Head of caudate nucleus (tissue), 42 donors: ENCODE results near the gene GAB2.
"Not testable (repeated sequence)": the region's sequence is repeated elsewhere in the genome, so short reads cannot be mapped to it uniquely, and the experiment has no call there.

Experiments used
- DNase-seq, 42 donors: peaks; one replicate each; pipeline versions ENCODE4 v3.0.0 to v3.0.0-alpha.2; 2020 to 2021; ENCODE audit warnings: mixed read lengths in 7 of 42
- intact Hi-C: fragments of 100-400 bp; cut with DNase I; formaldehyde crosslinking; loops from one replicate; pipeline ENCODE4 v1.15.0; 2022

GAB2 gene

DNA sequence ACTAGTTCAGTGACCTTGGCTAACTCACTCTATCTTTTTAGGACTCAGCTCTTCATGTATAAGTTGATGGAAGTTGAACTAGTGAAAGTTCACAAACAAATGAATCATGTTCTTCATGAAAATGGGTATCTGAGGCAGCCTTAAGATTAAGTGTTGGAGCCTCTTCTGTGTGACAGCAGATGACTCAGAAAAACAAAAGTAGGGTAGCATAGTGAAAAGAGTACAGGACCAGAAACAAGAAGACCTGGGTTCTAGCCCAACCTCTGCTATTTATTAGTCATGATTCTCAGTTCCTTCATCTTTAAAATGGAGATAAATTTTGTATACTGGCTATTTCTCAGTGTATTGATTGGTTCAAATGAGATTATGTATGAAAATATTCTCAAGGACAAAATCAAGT, 168.7 kb downstream of the GAB2 start:
- intact Hi-C loops, result no loop called here
- no peak for DNase-seq

DNA sequence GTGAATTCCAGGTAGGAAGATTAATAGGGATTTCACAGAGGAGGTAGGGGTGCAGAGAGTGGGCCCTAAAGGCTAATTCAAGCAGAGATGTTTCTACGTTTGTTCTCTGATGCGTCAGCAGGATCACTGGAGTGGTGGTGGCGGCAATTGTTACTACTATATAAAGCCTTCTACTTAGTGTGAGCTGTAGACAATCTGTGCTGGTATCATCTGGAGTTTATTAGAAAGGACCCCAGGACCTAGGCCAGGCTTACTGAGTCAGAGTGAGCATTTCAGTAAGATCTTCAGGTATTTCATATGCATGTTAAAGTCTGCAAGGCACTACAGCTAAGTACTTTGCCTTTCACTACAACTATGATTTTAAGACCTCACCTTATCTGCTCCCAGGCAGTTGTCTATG, 169.4 kb downstream of the GAB2 start:
- intact Hi-C loops, result no loop called here
- no peak for DNase-seq

DNA sequence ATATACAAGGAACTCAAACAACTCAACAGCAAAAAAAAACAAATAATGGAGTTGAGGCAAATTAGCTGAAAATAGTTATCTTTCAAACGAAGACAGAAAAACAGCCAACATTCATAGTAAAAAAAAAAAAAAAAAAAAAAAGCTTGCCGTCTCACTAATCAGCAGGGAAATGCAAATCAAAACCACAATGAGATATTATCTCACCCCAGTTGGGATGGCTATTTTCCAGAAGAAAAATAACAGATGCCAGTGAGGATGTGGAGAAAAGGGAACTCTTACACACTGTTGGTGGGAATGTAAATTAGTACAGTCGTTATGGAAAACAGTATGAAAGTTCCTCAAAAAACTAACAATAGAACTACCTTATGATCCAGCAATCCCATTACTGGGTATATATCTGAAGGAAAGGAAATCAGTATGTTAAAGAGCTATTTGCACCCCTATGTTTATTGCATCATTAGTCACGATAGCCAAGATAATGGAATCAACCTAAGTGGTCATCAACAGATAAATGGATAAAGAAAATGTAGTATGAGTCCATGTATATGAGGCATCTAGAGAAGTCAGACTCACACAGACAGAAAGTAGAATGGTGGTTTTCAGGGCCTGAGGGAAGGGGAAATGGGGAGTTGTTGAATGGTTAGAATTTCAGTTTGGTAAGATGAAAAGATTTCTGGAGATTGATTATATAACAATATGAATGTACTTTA, 172.9 kb downstream of the GAB2 start:
- intact Hi-C loops, result no loop called here
- DNase-seq, result peak in 1 of 42 donors; percentile 44

DNA sequence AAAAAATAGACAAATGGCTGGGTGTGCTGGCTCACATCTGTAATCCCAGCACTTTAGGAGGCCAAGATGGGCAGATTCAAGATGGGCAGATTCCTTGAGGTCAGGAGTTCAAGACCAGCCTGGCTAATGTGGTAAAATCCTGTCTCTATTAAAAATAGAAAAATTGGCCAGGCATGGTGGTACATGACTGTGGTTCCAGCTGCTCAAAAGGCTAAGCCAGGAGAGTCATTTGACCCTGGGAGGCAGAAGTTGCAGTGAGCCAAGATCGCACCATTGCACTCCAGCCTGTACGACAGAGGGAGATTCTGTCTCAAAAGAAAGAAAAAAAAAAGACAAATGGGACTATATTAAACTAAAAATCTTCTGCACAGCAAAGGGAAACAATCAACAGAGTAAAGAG, 173.5 kb downstream of the GAB2 start:
- DNase-seq, result no peak
- intact Hi-C loops, result no loop called here

DNA sequence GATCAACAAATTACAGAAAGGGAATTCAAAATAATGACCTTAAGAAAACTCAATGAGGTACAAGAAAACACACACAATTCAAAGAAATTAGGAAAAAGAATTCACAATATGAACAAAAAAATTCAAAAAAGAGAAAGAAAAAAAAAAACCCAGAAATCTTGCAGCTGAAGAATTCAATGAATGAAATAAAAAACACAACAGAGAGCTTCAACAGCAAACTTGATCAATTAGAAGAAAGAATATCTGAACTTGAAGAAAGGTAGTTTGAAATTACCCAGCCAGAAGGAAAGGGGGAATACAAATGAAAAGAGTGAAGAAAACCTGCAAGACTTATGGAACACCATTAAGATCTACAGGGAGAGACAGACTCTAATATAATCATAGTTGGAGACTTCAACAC, 176.1 kb downstream of the GAB2 start:
- intact Hi-C loops, result no loop called here
- DNase-seq, result no peak

DNA sequence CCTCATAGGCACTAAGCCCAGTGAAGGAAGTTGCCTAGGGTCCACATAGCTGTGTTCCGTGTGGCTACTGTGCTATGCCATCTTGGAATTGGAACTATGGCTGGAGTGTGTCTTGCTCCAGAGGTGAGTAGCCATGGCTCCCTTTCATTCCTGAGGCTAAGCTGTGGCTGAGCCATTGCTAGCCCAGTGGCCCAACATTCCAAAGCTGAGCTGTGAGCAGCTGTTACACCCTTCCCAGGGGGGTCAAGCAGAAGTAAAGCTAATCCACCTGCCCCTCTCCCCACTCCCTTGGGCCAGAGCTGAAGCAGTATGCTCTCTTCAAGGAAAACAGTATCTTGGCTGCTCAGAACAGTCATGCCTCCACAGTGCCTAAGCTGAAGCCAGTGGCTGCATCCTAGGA, 177.8 kb downstream of the GAB2 start:
- DNase-seq, result no peak
- intact Hi-C loops, result no loop called here

DNA sequence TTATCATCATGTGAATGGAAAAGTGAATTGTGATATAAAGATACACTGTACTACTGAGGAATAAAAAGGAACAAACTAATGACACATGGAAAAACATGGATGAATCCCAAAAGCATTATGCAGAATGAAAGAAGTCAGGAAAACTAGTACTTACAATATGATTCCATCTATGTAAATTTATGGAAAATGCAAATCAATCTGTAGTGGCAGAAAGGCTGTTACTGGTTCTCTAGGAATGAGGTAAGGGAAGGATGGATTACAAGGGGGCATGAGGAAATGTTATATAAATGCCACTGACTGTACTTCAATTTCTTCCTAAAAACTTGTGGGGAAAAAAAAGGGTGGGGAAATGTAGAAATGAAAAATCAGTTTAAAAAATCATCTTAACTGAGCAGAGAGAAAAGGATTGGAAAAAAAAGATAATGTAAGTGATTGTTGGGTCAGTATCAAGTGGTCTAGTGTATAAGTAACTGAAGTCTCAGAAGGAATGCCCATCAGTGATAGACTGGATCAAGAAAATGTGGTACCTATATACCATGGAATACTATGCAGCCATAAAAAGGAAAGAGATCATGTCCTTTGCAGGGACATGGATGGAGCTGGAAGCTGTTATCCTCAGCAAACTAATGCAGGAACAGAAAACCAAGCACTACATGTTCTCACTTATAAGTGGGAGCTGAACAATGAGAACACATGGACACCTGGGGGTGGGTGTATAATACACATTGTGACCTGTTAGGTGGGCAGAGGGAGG, 180.2 kb downstream of the GAB2 start:
- DNase-seq, result no peak
- intact Hi-C loops, result no loop called here

DNA sequence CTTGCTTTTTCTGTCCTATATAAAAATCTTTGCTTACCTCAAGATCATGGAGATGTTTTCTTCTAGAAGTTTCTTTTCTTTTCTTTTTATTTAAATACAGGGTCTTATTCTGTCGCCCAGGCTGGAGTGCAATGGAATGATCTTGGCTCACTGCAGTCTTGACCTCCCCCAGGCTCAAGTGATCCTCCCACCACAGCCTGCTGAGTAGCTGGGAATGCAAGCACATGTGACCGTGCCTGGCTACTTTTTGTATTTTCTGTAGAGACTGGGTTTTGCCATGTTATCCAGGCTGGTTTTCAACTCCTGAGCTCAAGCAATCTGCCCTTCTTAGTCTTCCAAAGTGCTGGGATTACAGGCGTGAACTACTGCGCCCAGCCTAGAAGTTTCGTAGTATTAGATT, 183.6 kb downstream of the GAB2 start:
- DNase-seq, result peak in 1 of 42 donors; percentile 27
- intact Hi-C loops, result no loop called here

DNA sequence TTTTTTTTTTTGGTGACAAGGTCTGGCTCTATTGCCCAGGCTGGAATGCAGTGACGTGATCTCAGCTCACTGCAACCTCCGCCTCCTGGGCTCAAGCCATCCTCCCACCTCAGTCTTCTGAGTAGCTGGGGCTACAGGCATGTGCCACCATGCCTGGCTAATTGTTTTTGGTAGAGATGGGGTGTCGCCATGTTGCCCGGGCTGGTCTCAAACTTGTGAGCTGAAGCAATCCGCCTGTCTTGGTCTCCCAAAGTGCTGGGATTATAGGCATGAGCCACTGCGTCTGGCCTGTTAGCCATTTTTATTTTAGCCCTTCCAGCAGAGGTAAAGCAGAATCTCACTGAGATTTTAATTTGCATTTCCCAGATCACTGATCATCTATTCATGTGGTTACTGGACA, 184.6 kb downstream of the GAB2 start:
- intact Hi-C loops, result not testable (repeated sequence)
- peak in 1 of 42 donors; percentile 34 for DNase-seq

DNA sequence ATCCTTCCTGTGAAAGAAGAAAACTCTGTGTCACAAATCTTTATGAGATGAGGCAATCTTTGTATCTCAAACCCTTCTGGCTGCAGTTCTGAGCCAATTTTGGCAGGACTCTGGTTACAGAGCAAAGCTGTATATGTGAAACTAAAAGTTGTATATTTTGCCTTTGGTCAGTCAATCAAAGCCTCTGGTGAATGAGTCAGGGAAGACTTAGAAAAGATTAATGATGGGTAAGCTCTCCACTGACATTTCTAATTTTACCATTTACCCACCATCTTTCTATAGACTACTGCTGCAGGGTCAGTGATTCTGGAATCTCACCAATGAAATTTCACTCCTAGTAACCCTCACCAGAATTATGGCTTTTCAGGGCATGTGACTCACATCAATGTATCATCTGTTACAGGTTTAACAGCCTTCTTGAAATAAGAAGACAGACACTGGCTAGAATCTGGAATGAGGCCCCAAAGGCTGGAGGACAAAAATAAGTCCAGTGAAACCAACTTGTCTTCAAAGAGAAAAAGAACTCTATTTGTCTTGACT, 185.6 kb downstream of the GAB2 start:
- intact Hi-C loops, result no loop called here

DNA sequence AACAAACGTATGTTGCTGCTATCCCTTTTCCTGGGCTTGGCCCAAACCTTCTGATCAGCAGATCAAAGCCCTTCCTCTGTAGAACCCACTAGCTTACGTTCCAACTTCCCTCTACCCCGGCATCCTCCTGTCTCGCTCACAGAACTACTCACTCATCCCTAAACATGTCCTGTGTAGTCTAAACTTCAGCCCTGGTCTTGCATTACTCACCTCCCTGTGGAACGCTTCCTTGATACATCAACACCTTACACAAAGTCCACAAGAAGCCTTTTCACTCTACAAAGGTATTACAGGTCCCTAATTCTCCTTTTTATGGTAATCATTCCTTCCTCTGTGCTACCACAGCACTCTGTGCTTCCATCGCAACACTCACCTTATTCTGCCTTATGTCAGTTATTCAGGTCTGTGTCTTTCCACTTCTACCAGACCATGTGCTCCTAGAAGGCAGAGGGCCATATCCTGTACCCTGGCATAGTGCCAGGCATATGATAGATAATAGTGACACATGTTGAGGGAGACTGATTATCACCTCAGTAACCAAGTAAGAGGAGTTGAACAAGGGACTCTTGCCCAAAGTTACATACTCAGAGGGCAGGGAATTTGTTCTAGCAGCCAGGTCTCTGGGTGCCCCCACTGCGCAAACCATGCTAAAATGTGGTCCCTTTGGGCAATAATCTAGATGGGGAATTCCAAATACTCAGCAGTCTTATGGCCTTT, 187.3 kb downstream of the GAB2 start:
- DNase-seq, result peak in 2 of 42 donors; percentile 19 to 32

More for the DNA sequence above, 185.6 kb downstream of the GAB2 start:
- no peak for DNase-seq

DNA sequence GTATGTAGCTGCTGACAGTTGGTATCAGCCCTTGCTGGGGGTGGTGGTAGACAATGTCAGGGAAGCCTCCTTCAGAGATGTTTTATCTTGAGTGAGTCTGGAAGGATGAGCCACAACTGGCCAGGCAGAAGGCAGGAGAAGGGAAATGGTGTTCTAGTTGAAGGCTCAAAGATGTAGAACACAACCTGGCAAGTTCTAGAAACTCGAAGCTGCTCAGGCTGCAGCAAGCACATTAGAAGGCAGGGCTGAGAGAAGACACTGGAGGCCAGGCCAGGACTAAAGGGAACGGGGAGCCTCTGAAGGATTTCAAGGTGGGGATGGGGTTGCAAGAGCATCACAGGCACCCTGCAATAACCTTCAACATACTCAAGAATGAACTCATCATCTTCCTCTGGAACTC, 188.5 kb downstream of the GAB2 start:
- intact Hi-C loops, result loop anchor here (5.0 kb wide), 1 partner anchor 188 kb away; the partner anchor contains the start of gene GAB2
- DNase-seq, result no peak

More for the DNA sequence above, 187.3 kb downstream of the GAB2 start:
- intact Hi-C loops, result no loop called here

DNA sequence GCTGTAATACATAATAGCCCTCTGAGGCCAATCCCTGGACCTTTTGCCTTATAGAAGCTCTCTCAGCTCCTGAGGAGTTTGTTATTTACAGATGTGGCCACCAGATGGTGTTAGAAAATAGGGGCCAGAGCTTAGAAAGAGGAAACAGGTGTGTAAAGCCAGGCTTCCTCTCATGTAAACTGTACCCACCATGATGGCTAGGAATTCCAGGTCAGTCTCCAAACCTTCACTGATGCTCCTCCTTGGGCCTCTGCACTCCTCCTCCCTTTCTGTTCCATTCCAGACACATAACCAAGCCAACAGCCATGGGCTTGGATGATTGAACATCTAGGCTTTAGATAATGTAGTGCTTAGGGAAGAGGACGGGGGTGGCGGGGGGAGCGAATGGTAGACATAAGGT, 189.2 kb downstream of the GAB2 start:
- intact Hi-C loops, result loop anchor here (5.0 kb wide), 1 partner anchor 189 kb away; the partner anchor contains the start of gene GAB2
- peak in 18 of 42 donors; percentile 19 to 79 (median 48) for DNase-seq

DNA sequence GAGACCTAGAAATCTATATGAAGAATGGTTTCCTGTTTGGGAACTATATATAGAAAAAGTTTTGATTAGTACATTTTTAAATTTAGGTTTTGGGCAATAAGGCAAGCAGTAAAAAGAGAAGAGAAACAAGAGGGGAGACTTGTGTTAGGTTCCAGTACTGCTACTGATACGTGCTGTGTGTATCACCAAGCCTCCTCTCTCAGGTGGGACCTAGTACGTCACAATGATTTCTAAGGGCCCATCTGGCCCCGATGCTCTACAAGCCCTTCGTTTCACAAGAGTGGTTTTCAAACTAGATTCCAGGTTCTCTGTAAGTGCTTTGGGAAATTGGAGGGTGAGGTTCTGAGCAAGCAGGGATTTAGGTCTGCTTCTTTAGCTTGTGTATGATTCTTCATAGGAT, 189.7 kb downstream of the GAB2 start:
- DNase-seq, result no peak
- intact Hi-C loops, result loop anchor here (5.0 kb wide), 1 partner anchor 189 kb away; the partner anchor contains the start of gene GAB2

DNA sequence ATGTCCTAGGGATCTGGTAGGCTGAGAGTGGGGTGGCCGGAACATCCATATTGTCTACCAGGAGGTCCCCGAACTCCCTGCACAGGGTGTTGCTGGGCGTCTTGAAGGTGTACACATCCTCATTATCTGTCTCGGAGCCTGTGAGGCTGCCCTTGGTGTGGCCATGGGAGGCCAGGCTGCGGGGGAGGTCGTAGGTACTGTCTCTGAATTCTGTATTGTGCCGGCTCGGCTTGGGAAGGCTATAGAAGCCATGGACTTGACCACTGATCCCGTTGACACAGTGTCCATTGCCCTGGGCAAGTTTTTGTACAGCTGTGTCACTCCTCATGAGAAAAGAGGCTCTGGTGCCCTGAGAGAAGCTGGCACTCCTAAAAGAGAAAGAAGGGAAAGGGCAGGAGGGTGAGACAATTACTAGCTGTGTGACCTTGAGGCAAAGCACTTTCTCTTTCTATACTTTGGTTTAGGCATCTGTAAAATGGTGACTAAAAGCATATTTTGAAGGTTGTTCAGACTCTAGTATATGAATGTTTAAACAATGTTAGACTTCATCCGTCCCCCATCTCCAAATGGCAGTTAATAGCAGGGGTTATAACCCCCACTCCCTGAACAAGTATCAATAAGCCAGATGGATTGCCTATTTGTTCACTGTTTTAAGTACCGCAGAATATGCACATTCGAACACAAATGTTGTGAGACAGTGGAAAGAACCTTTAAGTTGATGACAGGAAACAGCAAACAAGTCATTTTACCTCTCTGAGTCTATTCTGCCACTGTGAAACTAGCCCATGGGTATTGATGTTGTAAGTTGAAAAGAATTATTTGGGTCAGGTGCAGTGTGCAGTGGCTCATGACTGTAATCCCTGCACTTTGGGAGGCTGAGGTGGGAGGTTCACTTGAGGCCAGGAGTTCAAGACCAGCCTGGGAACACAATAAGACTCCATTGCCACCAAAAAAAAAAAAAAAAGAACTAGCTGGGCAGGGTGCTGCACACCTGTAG, 190.6 kb downstream of the GAB2 start:
- intact Hi-C loops, result loop anchor here (5.0 kb wide), 1 partner anchor 190 kb away; the partner anchor contains the start of gene GAB2
- peak in 2 of 42 donors; percentile 29 to 36 for DNase-seq

DNA sequence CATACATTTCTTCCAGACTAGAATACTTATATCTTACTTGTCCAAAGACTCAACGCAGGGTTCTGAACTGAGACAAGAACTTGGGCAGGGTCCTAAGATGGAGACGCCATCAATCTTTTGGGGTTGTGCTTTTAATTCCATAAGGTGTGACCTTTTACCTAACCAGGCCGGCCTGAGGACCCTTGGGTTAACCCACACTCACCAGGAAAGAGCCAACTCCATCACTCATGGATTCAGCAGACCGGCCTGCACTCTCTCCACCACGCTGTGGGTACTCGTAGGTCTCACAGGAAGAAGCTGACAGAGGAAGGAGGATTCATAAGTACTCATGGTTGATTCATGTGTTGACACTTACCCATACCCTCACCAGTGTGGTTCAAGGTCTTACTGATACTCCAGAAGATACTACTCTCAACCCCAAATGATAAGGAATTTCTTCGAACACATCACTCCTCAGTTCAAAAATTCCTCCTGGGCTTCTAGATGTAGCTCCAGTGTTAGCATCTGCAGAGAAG, 192.7 kb downstream of the GAB2 start:
- DNase-seq, result peak in 4 of 42 donors; percentile 4 to 35 (median 14)
- intact Hi-C loops, result loop anchor here (5.0 kb wide), 1 partner anchor 192 kb away; the partner anchor contains the start of gene GAB2

DNA sequence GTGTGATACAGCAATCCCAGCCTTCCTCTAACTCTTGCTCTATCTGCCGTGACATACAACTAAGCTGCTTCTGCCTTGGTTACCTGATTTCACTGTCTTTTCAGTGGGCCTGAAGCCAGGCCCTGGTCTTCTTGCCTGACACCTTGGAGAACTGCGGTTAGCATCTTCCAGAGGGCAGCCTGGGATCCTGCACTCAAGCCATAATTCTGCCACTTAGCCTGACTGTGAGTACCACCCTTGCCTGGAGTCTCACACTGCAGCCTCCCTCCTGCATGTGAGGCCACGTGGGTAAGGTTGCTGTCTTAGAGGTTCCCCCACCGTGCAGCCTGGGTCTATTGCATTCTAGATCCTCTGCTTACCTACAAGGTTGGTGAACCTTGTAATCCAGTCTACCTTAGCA, 193.1 kb downstream of the GAB2 start:
- intact Hi-C loops, result no loop called here
- DNase-seq, result peak in 4 of 42 donors; percentile 2 to 20 (median 3)
